Mesothelial cell of epicardium (in vitro differentiated cells): ENCODE results near the gene RNU6-1. TPM values are rescaled to one million over a fixed set of nuclear protein-coding genes. Genes with fewer than 3 reads are reported as not detected.

Experiments
- DNase-seq, 2 experiments: peaks; one replicate each; pipeline ENCODE4 v3.0.0; 2021; ENCODE audit warnings: low spot score in 2 of 2; ENCODE audit not compliant: unreplicated experiment in 2 of 2
- H3K27ac Mint-ChIP-seq: 2 replicates; pipeline ENCODE4 v1.8.0; 2021; ENCODE audit warnings: mixed read lengths
- H3K27me3 Mint-ChIP-seq: 2 replicates; pipeline ENCODE4 v1.8.0; 2021; ENCODE audit warnings: low read depth, mixed read lengths
- H3K36me3 Mint-ChIP-seq: 2 replicates; pipeline ENCODE4 v1.8.0; 2021; ENCODE audit warnings: mixed read lengths
- H3K4me1 Mint-ChIP-seq: 2 replicates; pipeline ENCODE4 v1.8.0; 2021; ENCODE audit warnings: mixed read lengths
- H3K4me3 Mint-ChIP-seq: 2 replicates; pipeline ENCODE4 v1.8.0; 2021; ENCODE audit warnings: mild to moderate bottlenecking, moderate library complexity, mixed read lengths
- H3K9me3 Mint-ChIP-seq: 2 replicates; pipeline ENCODE4 v1.8.0; 2021; ENCODE audit warnings: mixed read lengths
- CTCF ChIP-seq: fragments of 200-600 bp; sonication (generic); IDR thresholded peaks from one replicate; pipeline ENCODE4 v1.5.0; 2021; ENCODE audit warnings: antibody characterized with exemption; ENCODE audit not compliant: unreplicated experiment
- total RNA-seq: library from RNA; stranded (reverse); gene quantifications from 3 replicates; pipeline ENCODE4 v1.2.1, GENCODE V29; 2021

Gene RNU6-1
- total RNA-seq, 1 donor from 2014 or later: not detected

GRCh38 chr15:67803996-67804843, 35.6 kb downstream of the RNU6-1 start:
- Mint-ChIP-seq H3K27me3 (peaks cover 1% of the 10 kb centered on the region), H3K36me3 (peaks cover 2% of the 10 kb centered on the region), H3K4me3 (no peak overlapping the region), H3K27ac (no peak overlapping the region), H3K9me3 (no peaks in the 10 kb centered on the region), H3K4me1 (peaks cover 10% of the 10 kb centered on the region)
- DNase-seq: no peak
- TF ChIP-seq CTCF: no peak

- Mint-ChIP-seq H3K27me3 (peaks cover 1% of the 10 kb centered on the region), H3K4me1 (peaks cover 10% of the 10 kb centered on the region), H3K9me3 (no peaks in the 10 kb centered on the region), H3K36me3 (peaks cover 2% of the 10 kb centered on the region), H3K27ac (no peak overlapping the region), H3K4me3 (no peak overlapping the region)
- no peak for DNase-seq
- no peak for TF ChIP-seq CTCF
Observed at GRCh38 chr15:67803299-67803698, 36.5 kb downstream of the RNU6-1 start.

GRCh38 chr15:67801926-67802914, 37.6 kb downstream of the RNU6-1 start:
- H3K27ac Mint-ChIP-seq: no peak overlapping the region
- no peak overlapping the region for H3K4me3 Mint-ChIP-seq
- peaks cover 10% of the 10 kb centered on the region for H3K4me1 Mint-ChIP-seq
- H3K27me3 Mint-ChIP-seq: peaks cover 1% of the 10 kb centered on the region
- DNase-seq: no peak
- no peaks in the 10 kb centered on the region for H3K36me3 Mint-ChIP-seq
- TF ChIP-seq CTCF: no peak
- H3K9me3 Mint-ChIP-seq: no peaks in the 10 kb centered on the region

- Mint-ChIP-seq H3K4me1 (peaks cover 10% of the 10 kb centered on the region), H3K27ac (no peak overlapping the region), H3K4me3 (no peak overlapping the region), H3K36me3 (peaks cover under 1% of the 10 kb centered on the region), H3K27me3 (peaks cover 1% of the 10 kb centered on the region), H3K9me3 (peaks cover 1% of the 10 kb centered on the region)
- DNase-seq: no peak
- no peak for TF ChIP-seq CTCF
Observed at GRCh38 chr15:67801142-67801541, 38.7 kb downstream of the RNU6-1 start.

- Mint-ChIP-seq H3K4me1 (peaks cover 10% of the 10 kb centered on the region), H3K36me3 (peaks cover 10% of the 10 kb centered on the region), H3K27me3 (peaks cover 1% of the 10 kb centered on the region), H3K27ac (no peak overlapping the region), H3K9me3 (peaks cover 15% of the 10 kb centered on the region), H3K4me3 (no peak overlapping the region)
- DNase-seq: no peak
- no peak for TF ChIP-seq CTCF
Observed at GRCh38 chr15:67799801-67800205, 40.0 kb downstream of the RNU6-1 start.
